ENCODE data around the gene GTF2A1.
A peak's percentile ranks its signal among the peaks of the same experiment; 100 is the strongest.
"Not testable (repeated sequence)": the region's sequence is repeated elsewhere in the genome, so short reads cannot be mapped to it uniquely, and the experiment has no call there.

GTF2A1 gene

DNA sequence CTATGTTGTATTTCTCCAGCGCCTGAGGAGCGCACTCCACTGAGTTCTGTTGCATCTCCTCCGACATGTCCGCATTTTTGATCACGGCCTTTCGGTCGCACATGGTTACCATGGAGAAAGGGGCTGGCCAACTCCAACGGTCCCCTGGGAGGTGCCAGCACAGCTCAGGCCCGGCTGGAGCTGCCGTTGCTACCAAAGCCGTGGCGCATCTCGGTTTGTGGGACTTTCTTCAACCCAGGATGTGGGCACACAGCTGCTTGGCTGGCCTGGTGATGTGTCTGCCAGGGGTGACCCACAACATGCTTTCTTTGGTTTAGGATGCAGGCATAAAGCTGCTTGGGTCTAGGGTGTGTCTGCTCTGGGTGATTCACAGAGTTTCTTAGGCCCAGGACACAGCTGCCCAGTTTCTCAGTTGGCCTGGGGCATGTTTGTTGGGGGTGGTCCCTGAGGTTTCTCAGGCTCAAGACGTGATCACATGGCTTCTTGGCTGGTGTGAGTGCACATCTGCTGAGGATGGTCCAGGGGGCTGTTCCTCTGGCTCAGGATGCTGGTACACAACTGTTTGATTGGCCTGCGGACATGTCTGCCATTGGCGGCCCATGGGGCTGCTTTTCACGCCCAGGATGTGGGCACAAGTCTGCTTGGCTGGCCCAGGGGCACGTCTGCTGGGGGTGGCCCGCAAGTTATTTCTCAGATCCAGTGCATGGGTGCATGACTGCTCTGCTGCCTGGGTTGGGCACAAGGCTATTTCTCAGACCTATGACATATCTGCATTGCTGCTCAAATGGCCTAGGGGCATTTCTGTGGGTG lies 25.9 kb upstream of the GTF2A1 start:
- DNase-seq (ENCODE audit: low read depth), result no peak
- no peak overlapping the region for H3K4me3 ChIP-seq (ENCODE audit: low read depth, low read length)
- TF ChIP-seq, protein P1, sequence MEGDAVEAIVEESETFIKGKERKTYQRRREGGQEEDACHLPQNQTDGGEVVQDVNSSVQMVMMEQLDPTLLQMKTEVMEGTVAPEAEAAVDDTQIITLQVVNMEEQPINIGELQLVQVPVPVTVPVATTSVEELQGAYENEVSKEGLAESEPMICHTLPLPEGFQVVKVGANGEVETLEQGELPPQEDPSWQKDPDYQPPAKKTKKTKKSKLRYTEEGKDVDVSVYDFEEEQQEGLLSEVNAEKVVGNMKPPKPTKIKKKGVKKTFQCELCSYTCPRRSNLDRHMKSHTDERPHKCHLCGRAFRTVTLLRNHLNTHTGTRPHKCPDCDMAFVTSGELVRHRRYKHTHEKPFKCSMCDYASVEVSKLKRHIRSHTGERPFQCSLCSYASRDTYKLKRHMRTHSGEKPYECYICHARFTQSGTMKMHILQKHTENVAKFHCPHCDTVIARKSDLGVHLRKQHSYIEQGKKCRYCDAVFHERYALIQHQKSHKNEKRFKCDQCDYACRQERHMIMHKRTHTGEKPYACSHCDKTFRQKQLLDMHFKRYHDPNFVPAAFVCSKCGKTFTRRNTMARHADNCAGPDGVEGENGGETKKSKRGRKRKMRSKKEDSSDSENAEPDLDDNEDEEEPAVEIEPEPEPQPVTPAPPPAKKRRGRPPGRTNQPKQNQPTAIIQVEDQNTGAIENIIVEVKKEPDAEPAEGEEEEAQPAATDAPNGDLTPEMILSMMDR (conservative IDR thresholded peaks at IDR 0.05; ENCODE audit: low read depth, low read length), result no peak

DNA sequence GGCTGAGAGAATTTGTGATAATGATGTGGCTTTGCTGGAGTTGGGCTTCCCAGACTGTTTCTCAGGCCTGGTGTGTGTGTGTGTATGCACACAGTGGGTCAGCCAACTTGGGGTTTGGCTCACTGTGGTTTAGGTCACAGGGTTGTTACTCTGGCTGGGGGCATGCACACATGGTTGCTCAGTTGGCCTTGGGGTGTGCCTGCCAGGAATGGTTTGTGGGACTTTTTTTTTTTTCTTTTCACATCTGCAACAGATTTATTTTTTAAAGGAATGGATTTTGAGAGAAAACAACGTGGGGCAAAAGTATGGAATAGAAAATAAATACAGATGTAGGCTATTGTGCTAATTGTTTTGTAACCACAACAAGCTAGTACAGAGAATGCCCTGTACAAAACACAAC lies 25.0 kb upstream of the GTF2A1 start:
- H3K4me3 ChIP-seq (ENCODE audit: low read depth, low read length), result no peak overlapping the region
- TF ChIP-seq, protein P1 (conservative IDR thresholded peaks at IDR 0.05; ENCODE audit: low read depth, low read length), result no peak
- no peak for DNase-seq (ENCODE audit: low read depth)

DNA sequence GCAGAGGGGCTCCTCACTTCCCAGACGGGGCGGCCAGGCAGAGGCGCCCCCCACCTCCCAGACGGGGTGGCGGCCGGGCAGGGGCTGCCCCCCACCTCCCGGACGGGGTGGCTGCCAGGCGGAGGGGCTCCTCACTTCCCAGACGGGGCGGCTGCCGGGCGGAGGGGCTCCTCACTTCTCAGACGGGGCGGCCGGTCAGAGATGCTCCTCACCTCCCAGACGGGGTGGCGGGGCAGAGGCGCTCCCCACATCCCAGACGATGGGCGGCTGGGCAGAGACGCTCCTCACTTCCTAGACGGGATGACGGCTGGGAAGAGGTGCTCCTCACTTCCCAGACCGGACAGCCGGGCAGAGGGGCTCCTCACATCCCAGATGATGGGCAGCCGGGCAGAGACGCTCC lies 23.7 kb upstream of the GTF2A1 start:
- not testable (repeated sequence) for H3K4me3 ChIP-seq (ENCODE audit: low read depth, low read length); DNase-seq (ENCODE audit: low read depth)

DNA sequence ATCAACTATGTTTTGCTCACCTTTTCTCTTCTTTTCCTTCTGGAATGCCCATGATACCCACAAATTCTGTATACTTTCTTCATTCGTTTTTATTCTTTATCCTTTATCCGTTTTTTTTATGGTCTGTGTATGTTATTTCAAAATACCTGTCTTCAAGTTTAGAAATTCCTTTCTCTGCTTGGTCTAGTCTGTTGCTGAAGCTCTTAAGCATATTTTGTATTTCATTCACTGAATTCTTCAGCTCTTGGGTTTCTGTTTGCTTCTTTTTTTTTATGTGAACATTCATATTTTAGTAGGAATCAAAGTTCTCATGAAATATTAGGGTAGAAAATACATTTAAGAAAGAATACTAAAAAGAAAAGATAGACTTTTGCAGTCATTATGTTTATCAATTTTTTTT lies 22.7 kb upstream of the GTF2A1 start:
- DNase-seq (ENCODE audit: low read depth), result no peak
- no peak overlapping the region for H3K4me3 ChIP-seq (ENCODE audit: low read depth, low read length)
- TF ChIP-seq, protein P1 (conservative IDR thresholded peaks at IDR 0.05; ENCODE audit: low read depth, low read length), result no peak

DNA sequence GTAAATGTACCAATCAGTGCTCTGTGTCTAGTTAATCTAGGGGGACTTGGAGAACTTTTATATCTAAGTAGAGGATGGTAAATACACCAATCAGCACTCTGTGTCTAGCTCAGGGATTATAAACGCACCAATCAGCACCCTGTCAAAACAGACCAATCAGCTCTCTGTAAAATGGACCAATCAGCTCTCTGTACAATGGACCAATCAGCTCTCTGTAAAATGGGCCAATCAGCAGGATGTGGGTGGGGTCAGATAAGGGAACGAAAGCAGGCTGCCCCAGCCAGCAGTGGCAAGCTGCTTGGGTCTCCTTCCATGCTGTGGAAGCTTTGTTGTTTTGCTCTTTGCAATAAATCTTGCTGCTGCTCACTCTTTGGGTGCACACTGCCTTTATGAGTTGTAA lies 16.1 kb upstream of the GTF2A1 start:
- DNase-seq (ENCODE audit: low read depth); H3K4me3 ChIP-seq (ENCODE audit: low read depth, low read length): not testable (repeated sequence)

DNA sequence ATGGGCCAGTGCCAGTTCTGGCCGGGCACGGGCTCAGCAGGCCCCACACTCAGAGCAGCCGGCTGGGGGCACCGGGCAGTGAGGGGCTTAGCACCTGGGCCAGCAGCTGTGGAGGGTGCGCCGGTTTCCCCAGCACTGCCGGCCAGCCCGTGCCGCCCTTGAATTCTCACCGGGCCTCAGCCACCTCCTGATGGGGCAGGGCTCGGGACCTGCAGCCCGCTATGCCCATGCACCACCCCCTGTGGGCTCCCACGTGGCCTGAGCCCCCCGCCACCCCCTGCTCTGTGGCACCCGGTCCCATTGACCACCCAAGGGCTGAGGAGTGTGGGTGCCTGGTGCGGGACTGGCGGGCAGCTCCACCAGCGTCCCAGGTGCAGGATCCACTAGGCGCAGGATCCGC lies 15.4 kb upstream of the GTF2A1 start:
- no peak for DNase-seq (ENCODE audit: low read depth)
- no peak overlapping the region for H3K4me3 ChIP-seq (ENCODE audit: low read depth, low read length)
- TF ChIP-seq, protein P1 (conservative IDR thresholded peaks at IDR 0.05; ENCODE audit: low read depth, low read length), result no peak

DNA sequence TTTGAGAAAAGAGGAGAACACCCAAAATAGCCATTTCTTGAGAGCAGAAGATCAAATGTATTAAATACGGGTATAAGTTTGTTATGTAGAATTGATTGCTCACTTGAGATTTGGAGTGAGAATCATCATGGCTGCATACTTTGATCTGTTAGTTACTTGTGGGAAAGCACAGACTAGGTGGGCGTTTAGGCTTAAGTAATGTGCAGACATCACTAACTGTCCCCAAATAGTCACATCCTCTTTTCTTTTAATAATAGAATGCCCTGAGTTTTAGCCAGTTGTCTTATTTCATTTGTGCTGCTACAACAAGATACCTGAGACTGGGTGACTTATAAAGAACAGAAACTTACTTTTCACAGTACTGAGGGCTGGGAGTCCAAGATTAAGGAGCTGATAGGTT lies 14.3 kb upstream of the GTF2A1 start:
- TF ChIP-seq, protein P1 (conservative IDR thresholded peaks at IDR 0.05; ENCODE audit: low read depth, low read length), result no peak
- no peak overlapping the region for H3K4me3 ChIP-seq (ENCODE audit: low read depth, low read length)
- no peak for DNase-seq (ENCODE audit: low read depth)

DNA sequence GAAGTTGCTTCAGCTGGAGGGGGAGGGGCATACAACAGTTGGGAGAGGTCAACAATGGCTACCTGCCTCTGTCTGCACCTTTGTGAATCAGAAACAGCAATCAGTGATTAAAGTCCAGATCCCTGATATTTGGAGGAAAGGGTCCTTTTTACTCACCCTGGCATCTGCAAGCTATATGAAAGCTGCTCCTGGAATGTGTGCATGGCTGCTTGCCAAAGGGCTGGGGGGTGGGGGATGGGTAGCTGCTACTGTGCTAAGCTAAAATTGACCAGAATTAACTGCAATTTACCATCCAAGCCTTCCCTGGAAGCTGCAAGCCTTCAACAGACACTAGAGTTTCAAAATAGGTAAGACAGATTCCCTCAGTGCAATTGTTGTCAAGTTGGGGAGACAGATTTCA lies 13.5 kb upstream of the GTF2A1 start:
- DNase-seq (ENCODE audit: low read depth), result peak; percentile 50
- TF ChIP-seq, protein P1 (conservative IDR thresholded peaks at IDR 0.05; ENCODE audit: low read depth, low read length), result no peak

More for the DNA sequence above, 13.5 kb upstream of the GTF2A1 start:
- H3K4me3 ChIP-seq (ENCODE audit: low read depth, low read length), result no peak overlapping the region

All from choroid plexus epithelial cell (primary cell).